Panc1 (cell line): ENCODE data around the gene BPTF. TPM values are rescaled to one million over a fixed set of nuclear protein-coding genes. Genes with fewer than 3 reads are reported as not detected.
"Not testable (repeated sequence)": the region's sequence is repeated elsewhere in the genome, so short reads cannot be mapped to it uniquely, and the experiment has no call there.

Source experiments
- ATAC-seq: fragments of 200-7000 bp; cut with Tn5 transposase; 2 replicates; pipeline ENCODE4 v1.9.1; 2020; ENCODE audit warnings: mild to moderate bottlenecking, moderate library complexity
- BruUV-seq: library from RNA; stranded (reverse); fragments of 400-500 nt; replicated peaks from 2 replicates; lab custom pipeline; 2021; lab: Mats Ljungman, UMichigan
- CTCF ChIA-PET: fragments of 300-600 bp; sonication (Branson Sonifier 250); formaldehyde crosslinking; loops from one replicate; lab custom pipeline; 2022; ENCODE audit warnings: antibody characterized with exemption; lab: Charles Lee
- POLR2A ChIA-PET: fragments of 300-600 bp; sonication (Branson Sonifier 250); formaldehyde crosslinking; loops from one replicate; lab custom pipeline; 2022; ENCODE audit warnings: antibody characterized with exemption; lab: Charles Lee
- DNase-seq: peaks from one replicate; pipeline ENCODE4 v3.0.0-alpha.2; 2010; ENCODE audit warnings: low read depth, low spot score
- H3K27ac ChIP-seq: 2 replicates; pipeline ENCODE4 v1.5.1; 2011; ENCODE audit warnings: mild to moderate bottlenecking, low read length, inconsistent platforms
- H3K27me3 ChIP-seq: fragments of 200-500 bp; sonication (Bioruptor generic); 2 replicates; pipeline ENCODE4 v1.6.0; 2014; ENCODE audit warnings: low read length, inconsistent platforms; ENCODE audit not compliant: control insufficient read depth, insufficient read depth
- H3K36me3 ChIP-seq: fragments of 200-500 bp; sonication (Bioruptor generic); 2 replicates; pipeline ENCODE4 v1.5.1; 2014; ENCODE audit warnings: inconsistent platforms, mild to moderate bottlenecking, low read length, moderate library complexity; ENCODE audit not compliant: control insufficient read depth, insufficient read depth
- H3K4me1 ChIP-seq: 2 replicates; pipeline ENCODE4 v1.5.1; 2011; ENCODE audit warnings: inconsistent platforms, mild to moderate bottlenecking, low read length, moderate library complexity; ENCODE audit not compliant: control insufficient read depth, insufficient read depth
- H3K4me3 ChIP-seq, 2 experiments: 2 replicates each; pipeline ENCODE4 v1.5.1; 2011 to 2012; ENCODE audit warnings: low read depth in 2 of 2, low read length in 2 of 2, mild to moderate bottlenecking in 2 of 2, inconsistent platforms in 1 of 2, moderate library complexity in 1 of 2
- H3K9me3 ChIP-seq: fragments of 200-500 bp; sonication (Bioruptor generic); 2 replicates; pipeline ENCODE4 v1.5.1; 2014; ENCODE audit warnings: low read depth, mild to moderate bottlenecking, inconsistent platforms, low read length, moderate library complexity; ENCODE audit not compliant: control insufficient read depth, insufficient read depth
- CTCF ChIP-seq: fragments of 450-650 bp; IDR thresholded peaks from 2 replicates; pipeline ENCODE4 v1.5.1; 2017; ENCODE audit warnings: mild to moderate bottlenecking
- POLR2AphosphoS5 ChIP-seq: IDR thresholded peaks from 2 replicates; pipeline ENCODE4 v1.6.1; 2012; ENCODE audit warnings: mild to moderate bottlenecking, low read depth, low read length, moderate library complexity
- REST ChIP-seq, 2 experiments: IDR thresholded peaks; 2 replicates each; pipeline ENCODE4 v1.6.1; 2011 to 2012; ENCODE audit warnings: low read depth in 2 of 2, control low read depth in 1 of 2, low read length in 1 of 2, mild to moderate bottlenecking in 1 of 2, moderate library complexity in 1 of 2; ENCODE audit not compliant: insufficient read depth in 1 of 2
- SIN3A ChIP-seq: IDR thresholded peaks from 2 replicates; pipeline ENCODE4 v1.6.1; 2012; ENCODE audit warnings: low read depth, mild to moderate bottlenecking, low read length, moderate library complexity, borderline replicate concordance; ENCODE audit not compliant: insufficient read depth
- TCF7L2 ChIP-seq: IDR thresholded peaks from 2 replicates; pipeline ENCODE4 v1.6.1; 2011; ENCODE audit warnings: mild to moderate bottlenecking, low read depth, low read length, inconsistent platforms
- in situ Hi-C: cut with HindIII; loops from 2 replicates; pipeline ENCODE4 v1.10.0; 2016; ENCODE audit warnings: low sequenced_read_pairs, low pct_unique_long_range_greater_than_20kb
- intact Hi-C: fragments of 100-400 bp; cut with micrococcal nuclease; formaldehyde crosslinking; loops from one replicate; pipeline ENCODE4 v1.10.0; 2022; ENCODE audit not compliant: unreplicated experiment
- total RNA-seq: library from RNA; stranded (reverse); gene quantifications from one replicate; pipeline ENCODE4 v1.2.1, GENCODE V29; 2021; ENCODE audit not compliant: unreplicated experiment

Gene BPTF
- total RNA-seq, 1 experiment from 2014 or later = 51.1 TPM

- Histone ChIP-seq H3K9me3 (no peaks in the 10 kb centered on the region), H3K27me3 (no peaks in the 10 kb centered on the region), H3K27ac (no peak overlapping the region), H3K36me3 (no peaks in the 10 kb centered on the region), H3K4me3 (no peak overlapping the region), H3K4me1 (peaks cover 4% of the 10 kb centered on the region; the same call in 1 of the 2 replicates)
- CTCF ChIA-PET = no interaction called here
- intact Hi-C loops = no loop called here
- ATAC-seq = no peak
- TF ChIP-seq SIN3A (no peak), TCF7L2 (no peak), POLR2AphosphoS5 (no peak)
- no TSS peak for BruUV-seq
- in situ Hi-C loops = no loop called here
- POLR2A ChIA-PET = no interaction called here
- DNase-seq = no peak
These were observed 196.7 kb downstream of the BPTF start for GRCh38 chr17:68021963-68022362.

DNA sequence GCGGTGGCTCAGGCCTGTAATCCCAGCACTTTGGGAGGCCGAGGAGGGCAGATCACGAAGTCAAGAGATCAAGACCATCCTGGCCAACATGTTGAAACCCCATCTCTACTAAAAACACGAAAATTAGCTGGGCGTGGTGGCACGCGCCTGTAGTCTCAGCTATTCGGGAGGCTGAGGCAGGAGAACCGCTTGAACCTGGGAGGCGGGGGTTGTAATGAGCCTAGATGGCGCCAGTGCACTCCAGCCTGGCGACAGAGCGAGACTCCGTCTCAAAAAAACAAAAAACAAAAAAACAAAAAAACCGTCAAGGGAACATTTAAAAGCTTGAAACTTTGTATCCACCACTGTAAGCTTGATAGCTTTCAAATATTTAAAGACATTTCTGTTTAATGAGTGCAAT lies 197.2 kb downstream of the BPTF start:
- H3K4me3 ChIP-seq, DNase-seq, H3K4me1 ChIP-seq, in situ Hi-C loops, POLR2A ChIA-PET, H3K36me3 ChIP-seq, ATAC-seq, CTCF ChIA-PET, H3K9me3 ChIP-seq, H3K27me3 ChIP-seq, intact Hi-C loops, H3K27ac ChIP-seq, BruUV-seq: not testable (repeated sequence)

GRCh38 chr17:68029512-68030215 lies 204.4 kb downstream of the BPTF start:
- TF ChIP-seq CTCF (no peak), SIN3A (no peak), REST (IDR thresholded peaks at IDR 0.05; ENCODE audit: insufficient read depth in 1 of 2, low read depth in 2 of 2, low read length in 1 of 2) (no peak), TCF7L2 (no peak), POLR2AphosphoS5 (no peak)
- in situ Hi-C loops = no loop called here
- Histone ChIP-seq H3K27ac (no peak overlapping the region), H3K4me1 (peaks cover 3% of the 10 kb centered on the region), H3K27me3 (no peaks in the 10 kb centered on the region), H3K36me3 (no peaks in the 10 kb centered on the region), H3K9me3 (no peaks in the 10 kb centered on the region), H3K4me3 (no peak overlapping the region)
- ATAC-seq (no peak), DNase-seq (no peak)
- ChIA-PET POLR2A (no interaction called here), CTCF (interaction anchor here (0.6 kb wide), 1 partner anchor 32 kb away, joined by 3 read pairs; no protein-coding TSS in a partner anchor)
- intact Hi-C loops = no loop called here
- BruUV-seq = no TSS peak

Other genes with a start within 250 kb of the BPTF start
- 41.0 TPM for gene NOL11, start 107.6 kb upstream of the BPTF start, total RNA-seq
- 15.6 TPM for gene C17orf58, start 171.0 kb downstream of the BPTF start, total RNA-seq
- 177 TPM for gene KPNA2, start 210.2 kb downstream of the BPTF start, total RNA-seq